RKO (cell line): ENCODE results near the gene IPMK.

Source experiments
- DNase-seq: peaks from one replicate; pipeline ENCODE4 v3.0.0-alpha.2; 2016; ENCODE audit warnings: low spot score

The IPMK gene

GRCh38 chr10:58153751-58154150 is 113.9 kb downstream of the IPMK start:
- DNase-seq, result no peak

- DNase-seq, result peak; percentile 75
Observed at GRCh38 chr10:58152673-58153263, 114.9 kb downstream of the IPMK start.

- DNase-seq, result no peak
Observed at GRCh38 chr10:58150290-58150689, 117.4 kb downstream of the IPMK start.

GRCh38 chr10:58143944-58144343 is 123.8 kb downstream of the IPMK start:
- DNase-seq, result peak; percentile 9
